Testis (tissue), 3 donors: ENCODE results near the gene SLC16A3. TPM values are rescaled to one million over a fixed set of nuclear protein-coding genes. Genes with fewer than 3 reads are reported as not detected.

Experiments used
- DNase-seq: peaks from one replicate; pipeline ENCODE4 v3.0.0-alpha.2; 2019
- H3K27ac ChIP-seq, 2 donors: fragments of 200-600 bp; sonication (generic); one replicate each; pipeline ENCODE4 v1.5.1; 2019
- H3K27me3 ChIP-seq: fragments of 200-600 bp; sonication (generic); one replicate; pipeline ENCODE4 v1.5.1; 2019
- H3K36me3 ChIP-seq: fragments of 200-600 bp; sonication (generic); one replicate; pipeline ENCODE4 v1.5.1; 2017; ENCODE audit warnings: low read depth; ENCODE audit errors: missing control alignments
- H3K4me1 ChIP-seq: fragments of 200-600 bp; sonication (generic); one replicate; pipeline ENCODE4 v1.5.1; 2019
- H3K4me3 ChIP-seq, 2 donors: fragments of 200-600 bp; sonication (generic); one replicate each; pipeline ENCODE4 v1.5.1; 2017 to 2019
- H3K9me3 ChIP-seq: fragments of 200-600 bp; sonication (generic); one replicate; pipeline ENCODE4 v1.5.1; 2017
- POLR2A ChIP-seq: fragments of 450-650 bp; IDR thresholded peaks from one replicate; pipeline ENCODE4 v1.6.1; 2017; ENCODE audit warnings: antibody characterized with exemption, mild to moderate bottlenecking, moderate library complexity
- WGBS, 2 donors: methylation state at CpG; one replicate each; pipeline ENCODE4 v1.1.5; 2018; 5-methylcytosine and 5-hydroxymethylcytosine counted together
- intact Hi-C: fragments of 100-400 bp; cut with DNase I; formaldehyde crosslinking; loops from one replicate; pipeline ENCODE4 v1.15.1; 2023; ENCODE audit warnings: low total_unique reads
- polyA plus RNA-seq: library from polyadenylated mRNA; stranded (reverse); fragments of 350-450 nt; fragmentation: Illumina TruSeq; extraction: RNeasy Lipid Tissue Mini Kit (QIAGEN cat#74804); gene quantifications from one replicate; pipeline ENCODE4 v1.2.3, GENCODE V29; 2014; ENCODE audit warnings: low read depth, low replicate concordance; ENCODE audit not compliant: insufficient read depth
- total RNA-seq, 2 donors: library from RNA; depleted of rRNA; stranded (reverse); fragments of >200 nt; gene quantifications; one replicate each; pipeline ENCODE4 v1.2.3, GENCODE V29; 2016
- TF ChIP-seq, protein P1 (sequence below), 3 experiments: fragments of 450-650 bp in 2 of 3; fragments of 200-600 bp in 1 of 3; sonication (generic) in 1 of 3; IDR thresholded peaks; one replicate each; pipeline ENCODE4 v1.5.1; 2016 to 2019; ENCODE audit warnings: antibody characterized with exemption in 3 of 3, mild to moderate bottlenecking in 2 of 3, moderate library complexity in 1 of 3

Gene SLC16A3
- total and polyA plus RNA-seq, 3 donors from 2014 or later, result 67.7 to 71.4 (median 70.6) TPM

GRCh38 chr17:82244413-82245133 lies 15.7 kb downstream of the SLC16A3 start:
- intact Hi-C loops, result loop anchor here (10.0 kb wide), 1 partner anchor 50 kb away; no protein-coding TSS in a partner anchor
- WGBS, 2 donors, result 72 to 77% methylated on average over 26 to 39 of the region's 39 CpGs
- Histone ChIP-seq H3K27me3 (no peaks in the 10 kb centered on the region), H3K4me1 (peaks cover 70% of the 10 kb centered on the region), H3K9me3 (no peaks in the 10 kb centered on the region), H3K36me3 (no peaks in the 10 kb centered on the region), H3K4me3 (no peak overlapping the region), H3K27ac (no peak overlapping the region)
- TF ChIP-seq, protein P1, sequence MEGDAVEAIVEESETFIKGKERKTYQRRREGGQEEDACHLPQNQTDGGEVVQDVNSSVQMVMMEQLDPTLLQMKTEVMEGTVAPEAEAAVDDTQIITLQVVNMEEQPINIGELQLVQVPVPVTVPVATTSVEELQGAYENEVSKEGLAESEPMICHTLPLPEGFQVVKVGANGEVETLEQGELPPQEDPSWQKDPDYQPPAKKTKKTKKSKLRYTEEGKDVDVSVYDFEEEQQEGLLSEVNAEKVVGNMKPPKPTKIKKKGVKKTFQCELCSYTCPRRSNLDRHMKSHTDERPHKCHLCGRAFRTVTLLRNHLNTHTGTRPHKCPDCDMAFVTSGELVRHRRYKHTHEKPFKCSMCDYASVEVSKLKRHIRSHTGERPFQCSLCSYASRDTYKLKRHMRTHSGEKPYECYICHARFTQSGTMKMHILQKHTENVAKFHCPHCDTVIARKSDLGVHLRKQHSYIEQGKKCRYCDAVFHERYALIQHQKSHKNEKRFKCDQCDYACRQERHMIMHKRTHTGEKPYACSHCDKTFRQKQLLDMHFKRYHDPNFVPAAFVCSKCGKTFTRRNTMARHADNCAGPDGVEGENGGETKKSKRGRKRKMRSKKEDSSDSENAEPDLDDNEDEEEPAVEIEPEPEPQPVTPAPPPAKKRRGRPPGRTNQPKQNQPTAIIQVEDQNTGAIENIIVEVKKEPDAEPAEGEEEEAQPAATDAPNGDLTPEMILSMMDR (IDR thresholded peaks at IDR 0.05), result peak; percentile 53 to 59 (median 57)
- no peak for TF ChIP-seq POLR2A
- peak; percentile 58 for DNase-seq

DNA sequence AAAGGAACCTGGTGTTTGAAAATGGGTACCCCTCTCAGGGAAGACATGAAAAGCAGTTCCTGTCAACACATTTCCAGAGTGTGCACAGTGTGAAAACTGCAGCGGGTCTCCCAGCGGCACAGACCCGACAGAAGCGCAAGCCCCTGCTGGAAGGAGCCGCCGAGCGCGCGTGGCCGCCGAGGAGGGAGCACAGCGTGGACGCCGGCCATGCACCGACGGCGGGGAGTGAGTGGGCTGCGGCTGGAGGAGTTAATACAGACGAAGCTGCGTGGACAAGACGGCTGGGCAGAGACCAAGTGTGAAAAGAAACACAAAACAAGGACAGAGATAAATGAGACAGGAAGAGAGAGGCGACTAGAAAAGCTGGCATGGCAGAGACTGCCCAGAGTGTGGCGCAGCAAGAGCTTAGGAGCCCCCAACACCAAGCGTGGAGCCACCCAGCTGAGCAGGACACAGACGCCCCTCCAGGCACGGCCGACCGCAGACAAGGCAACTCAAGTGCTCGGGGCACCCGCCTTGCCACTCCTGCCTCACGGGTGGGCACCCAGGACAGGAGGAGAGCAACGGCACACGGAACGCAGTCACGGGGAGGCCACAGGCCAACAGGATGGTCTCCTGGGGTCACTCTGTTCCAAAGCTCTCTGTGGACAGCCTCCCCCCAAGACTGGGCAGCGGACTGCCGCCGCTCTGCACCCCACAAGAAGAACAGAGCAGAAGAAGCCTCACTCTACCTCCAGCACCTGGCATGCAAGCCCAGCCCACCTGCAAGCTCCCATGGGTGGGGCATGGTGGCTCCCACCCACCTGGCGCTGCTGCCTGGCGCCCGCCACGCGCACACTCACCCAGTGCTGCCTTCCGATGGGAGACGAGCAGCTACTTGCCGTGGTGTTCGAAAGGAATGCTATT lies 16.5 kb downstream of the SLC16A3 start:
- WGBS, 2 donors, result 70 to 73% methylated on average over 23 to 40 of the region's 47 CpGs
- intact Hi-C loops, result loop anchor here (10.0 kb wide), 1 partner anchor 49 kb away; no protein-coding TSS in a partner anchor
- no peak for TF ChIP-seq POLR2A
- TF ChIP-seq, protein P1 (IDR thresholded peaks at IDR 0.05), result no peak

GRCh38 chr17:82246040-82246364 lies 17.2 kb downstream of the SLC16A3 start:
- Histone ChIP-seq H3K27ac (peak overlapping the region; percentile 42 to 83), H3K4me3 (no peak overlapping the region), H3K27me3 (no peaks in the 10 kb centered on the region), H3K4me1 (peaks cover 55% of the 10 kb centered on the region), H3K9me3 (no peaks in the 10 kb centered on the region), H3K36me3 (no peaks in the 10 kb centered on the region)
- DNase-seq, result no peak
- WGBS, 2 donors, result 90% methylated on average over 5 of the region's 5 CpGs; no CpG with 5 or more reads in 1 of the 2 donors
- intact Hi-C loops, result loop anchor here (10.0 kb wide), 1 partner anchor 49 kb away; no protein-coding TSS in a partner anchor
- TF ChIP-seq, protein P1 (IDR thresholded peaks at IDR 0.05), result no peak
- TF ChIP-seq POLR2A, result no peak

More for the DNA sequence above, 16.5 kb downstream of the SLC16A3 start:
- Histone ChIP-seq H3K36me3 (no peaks in the 10 kb centered on the region), H3K4me1 (peaks cover 62% of the 10 kb centered on the region), H3K27me3 (no peaks in the 10 kb centered on the region), H3K27ac (peak overlapping the region in 1 of 2 donors; percentile 83), H3K9me3 (no peaks in the 10 kb centered on the region), H3K4me3 (no peak overlapping the region)
- DNase-seq, result peak; percentile 79

DNA sequence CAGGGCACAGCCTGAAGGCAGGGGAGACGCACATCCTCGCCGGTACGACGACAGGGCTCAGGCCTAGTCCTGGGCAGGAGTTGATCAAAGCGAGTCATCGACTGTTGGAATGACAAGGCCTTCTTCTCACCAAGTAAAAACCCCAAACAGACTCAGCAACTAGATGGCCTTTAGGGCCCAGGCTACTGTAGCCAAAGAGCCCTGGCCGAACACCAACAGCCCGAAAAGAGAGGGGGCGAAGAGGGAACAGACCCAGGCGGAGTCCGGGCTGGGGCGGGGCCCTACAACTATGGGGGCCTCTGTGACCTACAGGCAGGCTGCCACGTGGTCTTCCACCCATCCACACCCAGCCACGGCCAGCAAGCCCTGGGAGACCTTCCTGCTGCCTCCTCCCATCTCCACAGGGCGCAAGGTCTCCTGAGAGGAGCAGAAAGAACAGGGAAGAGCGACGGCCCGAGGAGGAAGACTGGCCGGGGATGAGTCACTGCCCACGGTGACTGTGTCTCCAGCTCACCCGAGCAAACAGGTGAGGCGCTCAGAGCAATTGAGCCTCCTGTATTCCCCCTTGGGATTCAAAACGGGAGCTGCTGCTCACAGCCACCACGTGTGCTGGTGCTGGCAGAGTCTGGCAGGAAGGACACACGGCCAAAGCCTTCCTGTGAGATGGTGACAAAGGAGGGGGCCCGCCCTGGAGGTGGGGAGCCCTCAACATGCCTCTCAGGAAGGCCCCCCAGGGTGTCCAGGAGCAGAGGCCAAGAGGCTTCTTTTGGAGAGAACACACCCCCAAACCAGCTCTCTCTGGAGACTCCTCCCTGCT lies 17.7 kb downstream of the SLC16A3 start:
- Histone ChIP-seq H3K27me3 (no peaks in the 10 kb centered on the region), H3K9me3 (no peaks in the 10 kb centered on the region), H3K27ac (peak overlapping the region; percentile 42 to 83), H3K4me1 (peaks cover 50% of the 10 kb centered on the region), H3K36me3 (no peaks in the 10 kb centered on the region), H3K4me3 (no peak overlapping the region)
- intact Hi-C loops, result loop anchor here (10.0 kb wide), 1 partner anchor 48 kb away; no protein-coding TSS in a partner anchor
- WGBS, 2 donors, result 52 to 65% methylated on average over 14 to 27 of the region's 27 CpGs
- TF ChIP-seq POLR2A, result no peak
- TF ChIP-seq, protein P1 (IDR thresholded peaks at IDR 0.05), result no peak
- peak; percentile 59 for DNase-seq
